Measurements from ENCODE around the gene NFATC1. TPM values are rescaled to one million over a fixed set of nuclear protein-coding genes. Genes with fewer than 3 reads are reported as not detected.

Gene NFATC1
- total RNA-seq, 2 experiments from 2014 or later, result 73.6 to 73.8 TPM

GRCh38 chr18:79508565-79509535, 113.1 kb downstream of the NFATC1 start:
- POLR2A ChIA-PET, result no interaction called here
- CTCF ChIA-PET, result no interaction called here

GRCh38 chr18:79509536-79509930, 113.8 kb downstream of the NFATC1 start:
- CTCF ChIA-PET, result interaction anchor here (0.6 kb wide), 1 partner anchor 45 kb away, joined by 3 read pairs; no protein-coding TSS in a partner anchor

GRCh38 chr18:79510046-79510685, 114.4 kb downstream of the NFATC1 start:
- ChIA-PET POLR2A (no interaction called here), CTCF (interaction anchor here (0.6 kb wide), 1 partner anchor 45 kb away, joined by 3 read pairs; no protein-coding TSS in a partner anchor)

More at GRCh38 chr18:79509536-79509930, 113.8 kb downstream of the NFATC1 start:
- POLR2A ChIA-PET, result no interaction called here

GRCh38 chr18:79510731-79511241, 115.1 kb downstream of the NFATC1 start:
- POLR2A ChIA-PET, result no interaction called here
- CTCF ChIA-PET, result no interaction called here

- ChIA-PET POLR2A (no interaction called here), CTCF (no interaction called here)
These were observed 115.5 kb downstream of the NFATC1 start for GRCh38 chr18:79511271-79511670.

- ChIA-PET POLR2A (no interaction called here), CTCF (no interaction called here)
These were observed 116.1 kb downstream of the NFATC1 start for GRCh38 chr18:79511671-79512301.

GRCh38 chr18:79512461-79513380, 117.0 kb downstream of the NFATC1 start:
- ChIA-PET POLR2A (no interaction called here), CTCF (no interaction called here)

GRCh38 chr18:79513381-79514081, 117.8 kb downstream of the NFATC1 start:
- POLR2A ChIA-PET, result no interaction called here
- CTCF ChIA-PET, result no interaction called here

- ChIA-PET CTCF (interaction anchor here (0.7 to 0.9 kb wide), 3 partner anchors 14 to 135 kb away, joined by 3 to 4 read pairs (median 3); no protein-coding TSS in a partner anchor), POLR2A (no interaction called here)
These were observed 119.6 kb downstream of the NFATC1 start for GRCh38 chr18:79515331-79515730.

GRCh38 chr18:79515944-79516351, 120.2 kb downstream of the NFATC1 start:
- CTCF ChIA-PET, result interaction anchor here (0.9 kb wide), 1 partner anchor 136 kb away, joined by 3 read pairs; no protein-coding TSS in a partner anchor

GRCh38 chr18:79516441-79516931, 120.8 kb downstream of the NFATC1 start:
- ChIA-PET POLR2A (no interaction called here), CTCF (interaction anchor here (0.6 to 1.7 kb wide), 4 partner anchors 124 to 421 kb away, joined by 3 to 4 read pairs (median 3); no protein-coding TSS in a partner anchor)

More at GRCh38 chr18:79515944-79516351, 120.2 kb downstream of the NFATC1 start:
- POLR2A ChIA-PET, result no interaction called here

GRCh38 chr18:79517341-79517740, 121.6 kb downstream of the NFATC1 start:
- ChIA-PET POLR2A (no interaction called here), CTCF (interaction anchor here (0.6 to 1.7 kb wide), 3 partner anchors 125 to 422 kb away, joined by 3 to 4 read pairs (median 3); no protein-coding TSS in a partner anchor)

GRCh38 chr18:79518028-79518682, 122.4 kb downstream of the NFATC1 start:
- CTCF ChIA-PET, result interaction anchor here (1.6 to 1.7 kb wide), 2 partner anchors 126 to 137 kb away, joined by 3 to 4 read pairs; no protein-coding TSS in a partner anchor
- POLR2A ChIA-PET, result no interaction called here

GRCh38 chr18:79518683-79519128, 123.0 kb downstream of the NFATC1 start:
- ChIA-PET POLR2A (no interaction called here), CTCF (no interaction called here)

- ChIA-PET POLR2A (no interaction called here), CTCF (interaction anchor here (1.0 kb wide), 1 partner anchor 122 kb away, joined by 3 read pairs; no protein-coding TSS in a partner anchor)
These were observed 124.2 kb downstream of the NFATC1 start for GRCh38 chr18:79519751-79520477.
